Ovary (tissue), 3 donors: ENCODE data around the gene NKX6-2.

ENCODE experiments used
- CTCF ChIP-seq, 3 donors: fragments of 450-650 bp in 2 of 3; fragments of 200-600 bp in 1 of 3; IDR thresholded peaks; one replicate each; pipeline versions ENCODE4 v1.5.1 to v1.8.0; 2016 to 2022; ENCODE audit warnings: antibody characterized with exemption in 3 of 3, mild to moderate bottlenecking in 1 of 3
- POLR2A ChIP-seq: fragments of 450-650 bp; IDR thresholded peaks from one replicate; pipeline ENCODE4 v1.6.1; 2017; ENCODE audit warnings: antibody characterized with exemption, mild to moderate bottlenecking, moderate library complexity
- donor health status: DM: no; HTN: no; CAD: no.

DNA sequence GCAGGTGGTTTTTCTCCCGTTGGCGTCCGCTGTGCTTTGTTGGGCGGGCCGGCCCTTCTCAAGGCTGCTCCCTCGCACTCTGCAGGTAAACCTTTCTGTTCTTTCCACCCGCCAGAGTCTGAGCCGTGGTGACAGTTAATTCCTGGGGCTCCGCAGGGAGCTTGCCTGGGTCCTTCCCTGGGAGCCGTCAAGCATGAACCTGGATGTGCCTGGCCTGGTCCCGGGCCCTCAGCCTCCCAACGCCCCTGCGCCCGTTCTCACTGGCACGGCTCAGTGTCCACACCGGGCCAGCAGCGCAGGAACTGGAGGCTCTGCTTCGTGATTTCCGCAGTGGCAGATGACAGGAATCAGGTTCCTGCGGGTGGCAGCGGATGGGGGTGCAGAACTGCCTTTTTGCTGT lies 10.9 kb upstream of the NKX6-2 start:
- no peak for TF ChIP-seq CTCF (IDR thresholded peaks at IDR 0.05)
- TF ChIP-seq POLR2A: no peak
